GM20000 (cell line): ENCODE measurements around the gene COL6A1.

Experiments
- DNase-seq: peaks from one replicate; pipeline ENCODE4 v3.0.0; 2012; ENCODE audit warnings: low spot score
- TF ChIP-seq, protein P1 (sequence below): IDR thresholded peaks from 2 replicates; pipeline ENCODE4 v1.5.1; 2012; ENCODE audit warnings: mild to moderate bottlenecking, control low read depth; ENCODE audit errors: extremely low read depth, missing control alignments

COL6A1 gene

DNA sequence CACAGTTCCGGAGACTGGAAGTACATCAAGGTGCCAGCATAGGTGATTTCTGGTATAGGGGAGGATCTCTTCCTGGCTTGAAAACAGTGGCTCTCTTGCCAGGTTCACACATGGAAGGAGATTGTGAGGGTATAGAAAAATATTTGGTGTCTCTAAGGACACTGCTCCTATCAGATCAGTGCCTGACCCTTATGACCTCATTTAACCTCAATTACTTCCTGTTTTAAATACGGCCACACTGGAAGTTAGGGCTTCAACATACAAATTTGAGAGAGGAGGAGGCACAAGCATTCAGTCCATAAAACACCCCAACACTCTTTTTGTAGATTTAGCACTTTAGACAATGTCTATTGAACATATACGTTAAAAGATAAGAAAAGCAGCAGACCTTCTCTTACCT is 37.0 kb downstream of the COL6A1 start:
- DNase-seq = no peak
- TF ChIP-seq, protein P1, sequence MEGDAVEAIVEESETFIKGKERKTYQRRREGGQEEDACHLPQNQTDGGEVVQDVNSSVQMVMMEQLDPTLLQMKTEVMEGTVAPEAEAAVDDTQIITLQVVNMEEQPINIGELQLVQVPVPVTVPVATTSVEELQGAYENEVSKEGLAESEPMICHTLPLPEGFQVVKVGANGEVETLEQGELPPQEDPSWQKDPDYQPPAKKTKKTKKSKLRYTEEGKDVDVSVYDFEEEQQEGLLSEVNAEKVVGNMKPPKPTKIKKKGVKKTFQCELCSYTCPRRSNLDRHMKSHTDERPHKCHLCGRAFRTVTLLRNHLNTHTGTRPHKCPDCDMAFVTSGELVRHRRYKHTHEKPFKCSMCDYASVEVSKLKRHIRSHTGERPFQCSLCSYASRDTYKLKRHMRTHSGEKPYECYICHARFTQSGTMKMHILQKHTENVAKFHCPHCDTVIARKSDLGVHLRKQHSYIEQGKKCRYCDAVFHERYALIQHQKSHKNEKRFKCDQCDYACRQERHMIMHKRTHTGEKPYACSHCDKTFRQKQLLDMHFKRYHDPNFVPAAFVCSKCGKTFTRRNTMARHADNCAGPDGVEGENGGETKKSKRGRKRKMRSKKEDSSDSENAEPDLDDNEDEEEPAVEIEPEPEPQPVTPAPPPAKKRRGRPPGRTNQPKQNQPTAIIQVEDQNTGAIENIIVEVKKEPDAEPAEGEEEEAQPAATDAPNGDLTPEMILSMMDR = no peak

DNA sequence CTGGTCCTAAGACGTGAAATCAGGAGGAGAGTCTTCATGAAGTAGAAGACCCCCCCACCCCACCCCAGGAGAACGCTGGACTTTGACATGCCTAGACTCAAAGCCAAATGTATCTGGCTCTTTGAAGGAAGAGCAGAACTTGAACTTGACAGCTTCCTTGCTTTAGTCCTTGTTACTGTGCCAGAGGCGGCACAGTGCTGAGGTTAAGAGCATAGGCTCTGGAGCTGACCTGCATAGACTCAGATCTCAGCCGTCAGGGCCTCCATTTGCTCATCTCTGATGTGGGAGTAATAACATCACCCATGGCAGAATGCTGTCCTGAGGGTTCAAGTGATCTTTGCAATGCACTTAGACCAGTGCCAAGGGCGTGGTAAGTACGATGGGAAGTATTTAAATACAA is 39.0 kb downstream of the COL6A1 start:
- no peak for DNase-seq
- TF ChIP-seq, protein P1 = no peak

DNA sequence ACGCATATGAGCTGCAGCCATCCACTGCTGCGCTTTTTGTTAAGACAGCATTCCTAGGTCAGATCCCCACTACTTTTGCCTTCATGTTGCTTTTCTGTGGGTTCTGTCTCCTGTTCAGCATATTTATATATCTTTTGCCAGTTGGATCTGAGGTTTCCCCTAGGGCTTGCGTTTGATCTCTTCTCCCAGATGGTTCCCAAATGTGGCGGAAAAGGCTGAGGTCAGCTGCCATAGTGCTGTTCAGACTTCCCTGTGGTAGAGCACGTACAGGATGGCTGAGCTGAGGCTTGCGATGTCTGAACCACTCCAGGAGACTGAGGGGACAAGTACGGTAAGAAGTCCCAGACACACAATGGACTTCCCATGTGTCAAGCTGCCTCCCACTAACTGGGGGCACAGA is 39.8 kb downstream of the COL6A1 start:
- no peak for DNase-seq
- TF ChIP-seq, protein P1 = no peak

DNA sequence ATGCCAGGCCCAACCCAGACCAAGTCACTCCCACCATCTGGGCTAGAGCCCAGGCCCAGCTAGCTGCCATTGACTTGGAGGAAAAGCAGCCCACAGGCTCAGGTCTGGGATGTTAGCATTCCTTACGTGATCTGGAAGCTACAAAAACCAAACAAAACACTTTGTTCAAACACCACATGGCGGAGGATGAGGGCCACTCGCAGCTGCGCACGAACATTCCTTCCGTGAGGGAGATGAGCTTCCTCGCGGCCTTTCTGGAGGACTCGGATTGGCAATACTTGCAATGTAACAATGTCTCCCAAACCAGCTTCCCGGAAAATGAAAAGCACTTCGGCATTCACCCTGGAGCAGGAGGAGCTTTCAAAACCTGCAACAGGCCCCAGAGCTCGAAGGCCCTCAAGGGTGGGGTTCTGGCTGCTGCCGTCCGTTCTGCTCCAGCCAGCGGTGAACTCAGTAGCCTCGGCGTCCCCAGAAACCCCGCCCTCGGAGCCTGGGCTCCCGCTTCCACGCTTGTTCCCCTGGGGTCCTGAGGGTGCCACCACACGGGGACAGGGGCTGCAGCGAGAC is 40.5 kb downstream of the COL6A1 start:
- no peak for DNase-seq
- TF ChIP-seq, protein P1 = no peak

DNA sequence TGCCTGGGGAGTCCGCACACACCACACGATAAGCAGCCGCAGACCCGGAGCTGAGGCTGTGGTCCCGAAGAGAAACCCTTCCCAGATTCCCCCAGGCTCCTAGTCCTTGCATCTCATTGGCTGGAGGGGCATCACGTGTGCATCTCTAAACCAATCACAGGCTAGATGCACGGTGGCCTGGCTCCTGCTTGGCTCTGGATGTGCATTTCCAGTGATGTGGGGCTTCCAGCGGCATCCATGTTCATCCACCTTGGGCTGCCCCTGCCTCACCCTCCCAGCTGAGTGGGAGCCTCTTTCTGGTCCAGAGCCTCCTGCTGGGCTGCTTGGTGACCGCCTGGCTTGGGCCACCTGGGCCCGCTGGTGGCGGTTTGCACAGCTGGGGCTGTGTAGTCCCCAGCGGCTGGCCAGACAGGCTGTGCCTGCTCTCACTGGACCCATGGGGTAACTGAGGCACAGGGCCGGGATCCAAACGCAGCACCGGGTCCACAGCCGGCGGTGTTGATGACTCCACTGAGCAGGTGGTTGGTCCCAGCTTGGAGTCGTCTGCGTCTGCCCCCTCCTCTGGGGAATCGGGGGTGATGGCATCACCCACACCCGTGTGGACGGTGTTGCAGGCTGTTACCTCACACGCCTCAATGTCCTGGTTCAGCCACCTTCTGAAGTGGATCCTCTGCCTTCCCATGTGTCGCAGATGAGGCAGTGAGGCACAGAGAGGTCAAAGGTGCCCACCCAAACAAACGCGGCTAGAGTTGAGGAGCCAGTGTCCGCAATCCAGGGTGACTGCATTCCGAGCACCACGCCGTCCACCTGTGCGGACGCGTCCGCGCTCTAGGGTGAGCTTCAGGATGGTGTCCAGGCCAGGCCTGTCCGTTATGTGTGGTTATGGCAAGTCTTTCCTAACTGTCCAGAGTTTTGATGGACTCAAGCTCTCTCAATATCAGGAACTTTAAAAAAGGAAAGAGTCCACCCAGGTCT is 41.3 kb downstream of the COL6A1 start:
- no peak for DNase-seq
- TF ChIP-seq, protein P1 = no peak

DNA sequence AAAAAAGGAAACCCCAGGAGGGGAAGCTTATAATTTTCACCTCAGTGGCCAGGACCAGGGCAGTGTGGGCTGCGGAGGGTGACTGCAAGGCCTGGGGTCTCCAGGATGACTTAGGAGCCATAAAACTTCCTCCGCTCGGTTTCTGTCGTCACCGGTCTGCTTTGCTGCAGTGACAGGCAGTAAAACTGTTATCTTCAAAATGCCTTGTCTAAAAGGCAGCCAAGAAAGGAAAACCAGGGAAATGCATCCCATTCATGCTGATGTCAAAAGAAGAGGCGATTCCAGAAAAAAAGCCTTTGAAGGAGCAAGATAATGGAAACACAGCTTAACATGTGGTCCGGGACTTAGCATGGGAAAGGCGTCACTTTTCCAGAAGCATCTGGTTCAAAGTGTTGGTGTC is 42.0 kb downstream of the COL6A1 start:
- TF ChIP-seq, protein P1 = no peak
- no peak for DNase-seq

DNA sequence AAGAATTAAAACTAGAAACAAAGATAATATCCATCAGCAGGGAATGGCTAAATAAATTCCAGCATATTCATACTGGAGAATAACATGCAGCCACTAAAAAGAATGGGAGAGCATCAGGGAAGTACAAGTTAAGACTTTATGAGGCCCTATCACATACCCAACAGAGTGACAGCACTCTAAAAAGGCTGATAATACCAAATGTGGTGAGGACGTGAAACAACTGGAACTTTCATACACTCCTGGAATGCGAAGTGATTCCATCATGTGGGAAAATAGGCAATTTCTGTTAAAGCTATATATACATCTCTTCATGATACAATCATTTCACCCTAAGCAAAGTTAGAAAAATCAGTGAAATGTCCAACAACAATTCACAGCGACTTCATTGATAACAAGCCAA is 42.6 kb downstream of the COL6A1 start:
- DNase-seq = no peak
- TF ChIP-seq, protein P1 = no peak
